ENCODE measurements around the gene ZNF804B. TPM values are rescaled to one million over a fixed set of nuclear protein-coding genes. Genes with fewer than 3 reads are reported as not detected.

The ZNF804B gene
- total RNA-seq, 1 donor from 2014 or later: not detected

GRCh38 chr7:89012016-89012415, 252.5 kb downstream of the ZNF804B start:
- Histone ChIP-seq H3K4me2 (no peak overlapping the region), H3K27ac (no peak overlapping the region), H3K27me3 (no peaks in the 10 kb centered on the region), H3K9ac (no peak overlapping the region), H3K79me2 (ENCODE audit: low read depth) (no peaks in the 10 kb centered on the region), H3K9me3 (ENCODE audit: low read depth) (no peaks in the 10 kb centered on the region), H2AFZ (replicated peaks) (no peak overlapping the region), H4K20me1 (ENCODE audit: low read depth) (no peaks in the 10 kb centered on the region), H3F3A (ENCODE audit: low read depth) (no peaks in the 10 kb centered on the region), H3K4me3 (no peak overlapping the region), H3K36me3 (no peaks in the 10 kb centered on the region), H3K4me1 (no peaks in the 10 kb centered on the region)
- H3K27me3 Mint-ChIP-seq (ENCODE audit: insufficient read depth, low read depth): peaks cover 3% of the 10 kb centered on the region
- no peaks in the 10 kb centered on the region for H3K36me3 Mint-ChIP-seq
- H3K9me3 Mint-ChIP-seq: peaks cover 4% of the 10 kb centered on the region
- TF ChIP-seq EZH2 (IDR thresholded peaks at IDR 0.05): no peak
- TF ChIP-seq EZH2phosphoT487 (IDR thresholded peaks at IDR 0.05): no peak
- TF ChIP-seq CTCF (IDR thresholded peaks at IDR 0.05): no peak
- no peak for DNase-seq (ENCODE audit: low spot score)
- no peak overlapping the region for H3K4me3 Mint-ChIP-seq
- H3K27ac Mint-ChIP-seq: no peak overlapping the region
- no peaks in the 10 kb centered on the region for H3K4me1 Mint-ChIP-seq

GRCh38 chr7:89017695-89018094, 258.2 kb downstream of the ZNF804B start:
- no peaks in the 10 kb centered on the region for H4K20me1 ChIP-seq (ENCODE audit: low read depth)
- Mint-ChIP-seq H3K27ac (no peak overlapping the region), H3K36me3 (no peaks in the 10 kb centered on the region), H3K4me3 (no peak overlapping the region), H3K4me1 (no peaks in the 10 kb centered on the region), H3K9me3 (peaks cover 3% of the 10 kb centered on the region), H3K27me3 (ENCODE audit: insufficient read depth, low read depth) (peaks cover 1% of the 10 kb centered on the region)
- H3K27ac ChIP-seq: no peak overlapping the region
- TF ChIP-seq EZH2phosphoT487 (IDR thresholded peaks at IDR 0.05) (no peak), CTCF (IDR thresholded peaks at IDR 0.05) (no peak), EZH2 (IDR thresholded peaks at IDR 0.05) (no peak)
- peaks cover 13% of the 10 kb centered on the region for H3K9me3 ChIP-seq (ENCODE audit: low read depth)
- H3K79me2 ChIP-seq (ENCODE audit: low read depth): no peaks in the 10 kb centered on the region
- H3F3A ChIP-seq (ENCODE audit: low read depth): no peaks in the 10 kb centered on the region
- H3K4me3 ChIP-seq: no peak overlapping the region
- H2AFZ ChIP-seq (replicated peaks): no peak overlapping the region
- no peaks in the 10 kb centered on the region for H3K27me3 ChIP-seq
- no peak overlapping the region for H3K4me2 ChIP-seq
- H3K36me3 ChIP-seq: no peaks in the 10 kb centered on the region
- H3K4me1 ChIP-seq: no peaks in the 10 kb centered on the region
- DNase-seq (ENCODE audit: low spot score): no peak
- no peak overlapping the region for H3K9ac ChIP-seq

- Mint-ChIP-seq H3K27ac (no peak overlapping the region), H3K9me3 (no peaks in the 10 kb centered on the region), H3K36me3 (no peaks in the 10 kb centered on the region), H3K4me1 (no peaks in the 10 kb centered on the region), H3K4me3 (no peak overlapping the region), H3K27me3 (ENCODE audit: insufficient read depth, low read depth) (no peaks in the 10 kb centered on the region)
- Histone ChIP-seq H3K4me3 (no peak overlapping the region), H3K9ac (no peak overlapping the region), H4K20me1 (ENCODE audit: low read depth) (no peaks in the 10 kb centered on the region), H3K9me3 (ENCODE audit: low read depth) (peaks cover 13% of the 10 kb centered on the region), H3K27me3 (no peaks in the 10 kb centered on the region), H3K4me1 (no peaks in the 10 kb centered on the region), H3K4me2 (no peak overlapping the region), H3F3A (ENCODE audit: low read depth) (no peaks in the 10 kb centered on the region), H3K79me2 (ENCODE audit: low read depth) (no peaks in the 10 kb centered on the region), H3K36me3 (no peaks in the 10 kb centered on the region), H3K27ac (no peak overlapping the region), H2AFZ (replicated peaks) (peak overlapping the region; percentile 48)
- DNase-seq (ENCODE audit: low spot score): no peak
- TF ChIP-seq CTCF (IDR thresholded peaks at IDR 0.05): no peak
- TF ChIP-seq EZH2phosphoT487 (IDR thresholded peaks at IDR 0.05): no peak
- no peak for TF ChIP-seq EZH2 (IDR thresholded peaks at IDR 0.05)
Measured at GRCh38 chr7:89021741-89022140, 262.2 kb downstream of the ZNF804B start.

All from neural progenitor cell (in vitro differentiated cells).